Measurements from ENCODE around the gene C11orf68. TPM values are rescaled to one million over a fixed set of nuclear protein-coding genes. Genes with fewer than 3 reads are reported as not detected.
A peak's percentile ranks its signal among the peaks of the same experiment; 100 is the strongest.

C11orf68 gene
- total RNA-seq, 2 donors from 2014 or later = 26.0 to 29.1 TPM

- no peak overlapping the region for H3K27ac ChIP-seq (ENCODE audit: low read depth, low read length)
- peaks cover 7% of the 10 kb centered on the region for H3K4me1 ChIP-seq (ENCODE audit: control insufficient read depth, insufficient read depth, low read length)
- peak overlapping the region; percentile 84 for H3K27ac Mint-ChIP-seq
- peaks cover 9% of the 10 kb centered on the region for H3K36me3 Mint-ChIP-seq (ENCODE audit: low read depth)
- H3K4me3 ChIP-seq (ENCODE audit: low read length) = peak overlapping the region; percentile 97
- peak overlapping the region; percentile 87 for H3K9ac ChIP-seq (ENCODE audit: extremely low read depth, low read length, poor library complexity, severe bottlenecking)
- H3K4me1 Mint-ChIP-seq = no peaks in the 10 kb centered on the region
- WGBS, 2 experiments (ENCODE audit: insufficient coverage in 1 of 2, insufficient read length in 1 of 2) = 90 to 95% methylated on average over 15 to 35 of the region's 35 CpGs
- peaks cover 4% of the 10 kb centered on the region for H3K27me3 Mint-ChIP-seq (ENCODE audit: insufficient read depth)
- peak; percentile 46 for DNase-seq
- H3K36me3 ChIP-seq (ENCODE audit: control insufficient read depth, insufficient read depth, low read length) = peaks cover 12% of the 10 kb centered on the region
- peak overlapping the region; percentile 79 for H3K4me3 Mint-ChIP-seq
- no peak for TF ChIP-seq CTCF (conservative IDR thresholded peaks at IDR 0.05)
- no peaks in the 10 kb centered on the region for H3K9me3 ChIP-seq (ENCODE audit: control insufficient read depth, low read length)
- no peaks in the 10 kb centered on the region for H3K27me3 ChIP-seq (ENCODE audit: control insufficient read depth, insufficient read depth, low read length, poor library complexity, severe bottlenecking)
- H3K9me3 Mint-ChIP-seq = no peaks in the 10 kb centered on the region
These were observed 1.2 kb downstream of the C11orf68 start for GRCh38 chr11:65917434-65918210.

DNA sequence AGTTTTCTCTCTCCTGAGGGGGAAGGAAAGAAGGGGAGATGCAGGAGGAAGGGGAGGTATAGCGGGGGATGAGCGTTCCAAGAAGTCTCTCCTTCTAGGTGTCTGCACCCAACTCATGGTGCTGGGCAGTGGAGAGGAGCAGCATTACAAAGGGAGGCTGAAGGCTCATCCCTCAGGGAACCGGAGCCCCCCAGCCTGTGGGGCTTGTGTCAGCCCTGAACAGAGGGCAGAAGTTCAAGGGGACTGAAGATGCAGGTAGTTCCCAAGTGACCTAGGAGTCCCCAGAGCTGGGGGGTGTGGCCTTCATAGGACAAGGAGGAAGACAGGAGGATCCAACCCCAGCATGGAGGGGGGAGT is 1.8 kb downstream of the C11orf68 start:
- Histone ChIP-seq H3K27me3 (ENCODE audit: control insufficient read depth, insufficient read depth, low read length, poor library complexity, severe bottlenecking) (no peaks in the 10 kb centered on the region), H3K36me3 (ENCODE audit: control insufficient read depth, insufficient read depth, low read length) (peaks cover 8% of the 10 kb centered on the region), H3K9me3 (ENCODE audit: control insufficient read depth, low read length) (no peaks in the 10 kb centered on the region), H3K4me3 (ENCODE audit: low read length) (no peak overlapping the region), H3K9ac (ENCODE audit: extremely low read depth, low read length, poor library complexity, severe bottlenecking) (no peak overlapping the region), H3K4me1 (ENCODE audit: control insufficient read depth, insufficient read depth, low read length) (peaks cover 7% of the 10 kb centered on the region), H3K27ac (ENCODE audit: low read depth, low read length) (no peak overlapping the region)
- DNase-seq = peak; percentile 45
- Mint-ChIP-seq H3K4me1 (no peaks in the 10 kb centered on the region), H3K36me3 (ENCODE audit: low read depth) (peaks cover 4% of the 10 kb centered on the region), H3K27me3 (ENCODE audit: insufficient read depth) (peaks cover 4% of the 10 kb centered on the region), H3K4me3 (peak overlapping the region; percentile 79), H3K27ac (no peak overlapping the region), H3K9me3 (no peaks in the 10 kb centered on the region)
- no peak for TF ChIP-seq CTCF (conservative IDR thresholded peaks at IDR 0.05)
- 83 to 94% methylated on average over 1 to 3 of the region's 3 CpGs for WGBS, 2 experiments (ENCODE audit: insufficient coverage in 1 of 2, insufficient read length in 1 of 2)

- no peak overlapping the region for H3K27ac ChIP-seq (ENCODE audit: low read depth, low read length)
- peaks cover 7% of the 10 kb centered on the region for H3K4me1 ChIP-seq (ENCODE audit: control insufficient read depth, insufficient read depth, low read length)
- H3K36me3 ChIP-seq (ENCODE audit: control insufficient read depth, insufficient read depth, low read length) = peaks cover 8% of the 10 kb centered on the region
- H3K4me3 ChIP-seq (ENCODE audit: low read length) = no peak overlapping the region
- no peaks in the 10 kb centered on the region for H3K36me3 Mint-ChIP-seq (ENCODE audit: low read depth)
- whole genome bisulfite sequencing, 2 experiments (ENCODE audit: insufficient coverage in 1 of 2, insufficient read length in 1 of 2) = 90 to 95% methylated on average over 6 to 7 of the region's 7 CpGs
- H3K4me3 Mint-ChIP-seq = peak overlapping the region; percentile 79
- no peak for TF ChIP-seq CTCF (conservative IDR thresholded peaks at IDR 0.05)
- DNase-seq = peak; percentile 39
- no peak overlapping the region for H3K27ac Mint-ChIP-seq
- H3K9ac ChIP-seq (ENCODE audit: extremely low read depth, low read length, poor library complexity, severe bottlenecking) = no peak overlapping the region
- H3K9me3 Mint-ChIP-seq = no peaks in the 10 kb centered on the region
- peaks cover 4% of the 10 kb centered on the region for H3K27me3 Mint-ChIP-seq (ENCODE audit: insufficient read depth)
- no peaks in the 10 kb centered on the region for H3K9me3 ChIP-seq (ENCODE audit: control insufficient read depth, low read length)
- peaks cover 5% of the 10 kb centered on the region for H3K4me1 Mint-ChIP-seq
- H3K27me3 ChIP-seq (ENCODE audit: control insufficient read depth, insufficient read depth, low read length, poor library complexity, severe bottlenecking) = no peaks in the 10 kb centered on the region
These were observed 2.5 kb downstream of the C11orf68 start for GRCh38 chr11:65916391-65916790.
